Mucosa of rectum (tissue), 2 donors: Measurements from ENCODE around the gene MAP6D1.
"Not testable (repeated sequence)": the region's sequence is repeated elsewhere in the genome, so short reads cannot be mapped to it uniquely, and the experiment has no call there.

Experiments used
- H3K27ac ChIP-seq, 2 donors: one replicate each; pipeline ENCODE4 v1.7.0; 2013; ENCODE audit warnings: inconsistent platforms in 2 of 2, low read depth in 2 of 2, low read length in 2 of 2
- H3K27me3 ChIP-seq, 2 donors: one replicate each; pipeline ENCODE4 v1.7.0; 2013; ENCODE audit warnings: low read length in 2 of 2; ENCODE audit not compliant: control insufficient read depth in 2 of 2, insufficient read depth in 2 of 2
- H3K36me3 ChIP-seq, 2 donors: one replicate each; pipeline ENCODE4 v1.7.0; 2013; ENCODE audit warnings: low read length in 2 of 2; ENCODE audit not compliant: control insufficient read depth in 2 of 2, insufficient read depth in 2 of 2
- H3K4me1 ChIP-seq, 2 donors: one replicate each; pipeline ENCODE4 v1.7.0; 2013; ENCODE audit warnings: low read length in 2 of 2, mild to moderate bottlenecking in 1 of 2; ENCODE audit not compliant: control insufficient read depth in 2 of 2, insufficient read depth in 2 of 2
- H3K4me3 ChIP-seq, 2 donors: one replicate each; pipeline ENCODE4 v1.7.0; 2013; ENCODE audit warnings: low read length in 2 of 2
- H3K9ac ChIP-seq, 2 donors: one replicate each; pipeline ENCODE4 v1.7.0; 2013; ENCODE audit warnings: low read length in 2 of 2, low read depth in 1 of 2, mild to moderate bottlenecking in 1 of 2
- H3K9me3 ChIP-seq, 2 donors: one replicate each; pipeline ENCODE4 v1.7.0; 2013; ENCODE audit warnings: low read length in 2 of 2; ENCODE audit not compliant: control insufficient read depth in 2 of 2
- donor health status: healthy.
- donor health status: Normal muscosa, but diverticular disease.

MAP6D1 gene

GRCh38 chr3:183801601-183802000 is 23.8 kb downstream of the MAP6D1 start:
- Histone ChIP-seq H3K36me3 (peaks cover 41 to 63% of the 10 kb centered on the region in 2 donors), H3K9ac (no peak overlapping the region)

DNA sequence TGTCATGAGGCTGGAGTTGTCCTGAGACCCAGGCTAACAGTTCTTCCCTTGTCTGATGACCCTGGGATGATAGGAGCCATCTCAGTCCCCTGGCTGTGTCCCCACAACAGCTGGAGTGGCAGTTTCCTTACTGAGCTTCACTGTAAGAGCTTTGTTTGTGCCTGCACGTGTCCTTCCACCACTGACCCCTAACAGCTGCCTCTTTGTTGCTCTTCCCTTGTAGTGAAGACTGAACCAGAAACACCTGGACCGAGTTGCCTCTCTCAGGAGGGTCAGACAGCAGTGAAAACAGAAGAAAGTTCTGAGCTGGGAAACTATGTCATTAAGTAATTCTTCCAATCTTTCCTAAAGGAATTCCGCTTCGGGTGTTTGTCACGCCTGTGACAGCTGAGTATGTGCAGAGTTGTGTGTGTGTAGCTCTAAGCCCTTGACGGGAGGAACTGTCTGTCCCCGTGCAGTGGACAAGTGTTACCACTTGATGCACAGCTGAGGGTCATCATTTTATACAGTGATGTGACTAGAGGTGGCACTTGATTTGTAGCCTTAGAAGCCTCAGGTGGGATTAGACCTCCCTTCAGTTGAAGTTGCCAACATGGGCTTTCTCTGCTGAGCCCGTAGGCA is 25.0 kb downstream of the MAP6D1 start:
- H3K9me3 ChIP-seq: no peaks in the 10 kb centered on the region
- H3K36me3 ChIP-seq: peaks cover 35 to 54% of the 10 kb centered on the region in 2 donors
- H3K27ac ChIP-seq: no peak overlapping the region
- H3K9ac ChIP-seq: no peak overlapping the region
- H3K27me3 ChIP-seq: no peaks in the 10 kb centered on the region
- H3K4me3 ChIP-seq: no peak overlapping the region
- H3K4me1 ChIP-seq: no peaks in the 10 kb centered on the region

More at GRCh38 chr3:183801601-183802000, 23.8 kb downstream of the MAP6D1 start:
- no peak overlapping the region for H3K27ac ChIP-seq
- no peaks in the 10 kb centered on the region for H3K9me3 ChIP-seq
- H3K27me3 ChIP-seq: no peaks in the 10 kb centered on the region
- H3K4me1 ChIP-seq: no peaks in the 10 kb centered on the region
- no peak overlapping the region for H3K4me3 ChIP-seq

- no peaks in the 10 kb centered on the region for H3K27me3 ChIP-seq
- peaks cover 35 to 53% of the 10 kb centered on the region in 2 donors for H3K36me3 ChIP-seq
- H3K27ac ChIP-seq: no peak overlapping the region
- no peaks in the 10 kb centered on the region for H3K9me3 ChIP-seq
- H3K4me3 ChIP-seq: no peak overlapping the region
- H3K4me1 ChIP-seq: no peaks in the 10 kb centered on the region
- H3K9ac ChIP-seq: no peak overlapping the region
Observed at GRCh38 chr3:183799461-183799860, 25.9 kb downstream of the MAP6D1 start.

GRCh38 chr3:183797996-183798395 is 27.4 kb downstream of the MAP6D1 start:
- Histone ChIP-seq H3K9me3 (no peaks in the 10 kb centered on the region), H3K4me3 (no peak overlapping the region), H3K27ac (no peak overlapping the region), H3K9ac (no peak overlapping the region), H3K36me3 (peaks cover 31 to 43% of the 10 kb centered on the region in 2 donors), H3K4me1 (no peaks in the 10 kb centered on the region), H3K27me3 (no peaks in the 10 kb centered on the region)

DNA sequence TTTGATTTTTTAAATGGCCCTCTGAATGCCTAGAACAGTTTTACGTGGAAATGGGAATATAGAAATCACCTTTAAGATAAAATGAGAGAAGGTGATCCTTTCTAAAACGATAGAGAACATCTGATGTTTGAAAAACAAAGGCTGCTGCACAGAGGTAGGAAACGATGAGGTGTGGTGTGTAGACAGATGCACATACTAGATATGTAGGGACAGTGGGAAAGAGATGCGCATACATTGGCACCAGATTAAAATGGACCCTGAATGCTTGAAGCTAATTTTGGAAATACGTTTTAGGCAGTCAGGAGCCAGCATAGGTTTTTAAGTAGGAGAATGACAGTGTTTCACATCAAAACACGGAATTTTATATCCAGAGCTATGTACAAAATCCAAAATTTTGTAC is 29.0 kb downstream of the MAP6D1 start:
- H3K27me3 ChIP-seq: no peaks in the 10 kb centered on the region
- H3K4me3 ChIP-seq: no peak overlapping the region
- H3K4me1 ChIP-seq: no peaks in the 10 kb centered on the region
- peaks cover 26 to 36% of the 10 kb centered on the region in 2 donors for H3K36me3 ChIP-seq
- H3K9me3 ChIP-seq: no peaks in the 10 kb centered on the region
- H3K27ac ChIP-seq: no peak overlapping the region
- no peak overlapping the region for H3K9ac ChIP-seq

GRCh38 chr3:183794452-183794851 is 30.9 kb downstream of the MAP6D1 start:
- no peak overlapping the region for H3K4me3 ChIP-seq
- no peak overlapping the region for H3K27ac ChIP-seq
- H3K9me3 ChIP-seq: no peaks in the 10 kb centered on the region
- H3K27me3 ChIP-seq: no peaks in the 10 kb centered on the region
- no peak overlapping the region for H3K9ac ChIP-seq
- peaks cover 28 to 30% of the 10 kb centered on the region in 2 donors for H3K36me3 ChIP-seq
- no peaks in the 10 kb centered on the region for H3K4me1 ChIP-seq

DNA sequence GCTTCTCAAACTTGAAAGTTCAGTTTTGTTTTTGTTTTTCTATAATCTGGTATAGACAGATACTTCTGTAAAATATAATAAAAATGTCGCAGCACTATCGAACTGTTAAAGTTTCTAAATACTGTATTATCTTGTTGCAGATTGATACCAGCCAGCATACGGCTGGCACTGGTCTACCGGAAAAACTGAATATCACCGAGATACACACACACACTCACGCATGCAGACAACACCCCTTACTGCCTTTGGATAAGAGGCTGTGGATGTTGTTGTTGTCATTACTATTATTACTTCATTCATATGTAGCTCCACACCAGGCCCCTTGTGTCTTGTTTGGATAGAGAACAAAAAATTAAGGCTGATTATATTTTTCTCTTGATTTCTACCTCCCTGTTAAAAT is 32.4 kb downstream of the MAP6D1 start:
- no peaks in the 10 kb centered on the region for H3K27me3 ChIP-seq
- H3K9me3 ChIP-seq: no peaks in the 10 kb centered on the region
- H3K4me3 ChIP-seq: no peak overlapping the region
- H3K4me1 ChIP-seq: no peaks in the 10 kb centered on the region
- H3K27ac ChIP-seq: no peak overlapping the region
- H3K9ac ChIP-seq: no peak overlapping the region
- peaks cover 23 to 26% of the 10 kb centered on the region in 2 donors for H3K36me3 ChIP-seq

GRCh38 chr3:183790700-183791099 is 34.7 kb downstream of the MAP6D1 start:
- Histone ChIP-seq H3K27me3 (no peaks in the 10 kb centered on the region), H3K4me1 (no peaks in the 10 kb centered on the region), H3K4me3 (no peak overlapping the region), H3K9ac (no peak overlapping the region), H3K36me3 (peaks cover 30 to 40% of the 10 kb centered on the region in 2 donors), H3K27ac (no peak overlapping the region), H3K9me3 (no peaks in the 10 kb centered on the region)

DNA sequence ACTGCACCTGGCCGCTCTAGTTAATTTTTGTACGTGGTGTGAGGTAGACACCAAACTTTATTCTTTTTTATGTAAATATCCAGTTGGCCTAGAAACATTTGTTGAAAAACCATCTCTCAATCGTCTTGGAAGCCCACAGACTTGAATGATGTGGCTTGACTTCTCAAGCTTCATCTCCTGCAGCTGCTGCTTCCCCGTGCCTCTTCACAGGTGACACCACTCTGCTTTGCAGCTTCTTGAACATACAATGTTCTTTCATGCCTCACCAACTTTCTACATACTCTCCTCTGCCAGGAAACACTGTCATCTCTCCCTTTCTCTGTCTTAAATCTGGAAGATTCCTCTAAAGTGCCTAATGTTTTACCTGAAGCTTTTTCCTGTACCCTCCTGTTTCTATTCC is 35.6 kb downstream of the MAP6D1 start:
- H3K27me3 ChIP-seq: no peaks in the 10 kb centered on the region
- H3K9ac ChIP-seq: no peak overlapping the region
- H3K9me3 ChIP-seq: no peaks in the 10 kb centered on the region
- H3K27ac ChIP-seq: no peak overlapping the region
- H3K4me3 ChIP-seq: no peak overlapping the region
- peaks cover 30 to 40% of the 10 kb centered on the region in 2 donors for H3K36me3 ChIP-seq
- no peaks in the 10 kb centered on the region for H3K4me1 ChIP-seq

GRCh38 chr3:183784503-183784902 is 40.9 kb downstream of the MAP6D1 start:
- not testable (repeated sequence) for H3K27ac ChIP-seq

More at GRCh38 chr3:183784503-183784902, 40.9 kb downstream of the MAP6D1 start:
- not testable (repeated sequence) for H3K9ac ChIP-seq, H3K4me3 ChIP-seq, H3K27me3 ChIP-seq, H3K9me3 ChIP-seq, H3K4me1 ChIP-seq
- peaks cover 36 to 40% of the 10 kb centered on the region in 2 donors for H3K36me3 ChIP-seq
